K562 (cell line): ENCODE results near the gene CCNY. TPM values are rescaled to one million over a fixed set of nuclear protein-coding genes. Genes with fewer than 3 reads are reported as not detected.

Experiments used
- CHD1 ChIP-seq: fragments of 200-600 bp; sonication (generic); IDR thresholded peaks from one replicate; pipeline ENCODE4 v1.6.1; 2012; ENCODE audit warnings: mild to moderate bottlenecking, moderate library complexity, low read length, inconsistent platforms
- CHD7 ChIP-seq: fragments of 200-600 bp; sonication (generic); IDR thresholded peaks from one replicate; pipeline ENCODE4 v1.6.1; 2012; ENCODE audit warnings: mild to moderate bottlenecking, low read depth, low read length, inconsistent platforms
- CREBBP ChIP-seq: IDR thresholded peaks from one replicate; pipeline ENCODE4 v1.6.1; 2012; ENCODE audit warnings: low read depth, mild to moderate bottlenecking, control low read depth, inconsistent platforms, low read length
- DDX20 ChIP-seq: fragments of 450-650 bp; IDR thresholded peaks from 2 replicates; pipeline ENCODE4 v1.6.1; 2016; ENCODE audit warnings: missing genetic modification characterization, low read depth, mild to moderate bottlenecking, missing compliant biosample characterization, moderate library complexity
- HNRNPH1 ChIP-seq: fragments of 200-400 bp; formaldehyde crosslinking; optimal IDR thresholded peaks from 2 replicates; pipeline ENCODE3; 2017; ENCODE audit warnings: low read depth, mild to moderate bottlenecking, low read length, moderate library complexity
- MAFF ChIP-seq: IDR thresholded peaks from 2 replicates; pipeline ENCODE4 v1.6.1; 2012; ENCODE audit warnings: low read length, improper control_type of control experiment
- ZNF184 ChIP-seq: sonication (generic); formaldehyde crosslinking; IDR thresholded peaks from 2 replicates; pipeline ENCODE4 v1.5.0; 2020; ENCODE audit warnings: missing genetic modification reagents
- ZNF583 ChIP-seq: fragments of 250-450 bp; sonication (Bioruptor Pico); IDR thresholded peaks from 2 replicates; pipeline ENCODE4 v1.4.0; 2020
- polyA plus RNA-seq, 8 experiments: library from polyadenylated mRNA; depleted of rRNA in 4 of 8; stranded (reverse) in 5 of 8; unstranded in 3 of 8; fragments of >200 nt; fragmentation: Nextera tagmentation in 2 of 8; fragmentation: Illumina TruSeq in 1 of 8; extraction: Ambion mirVana in 2 of 8; extraction: Trizol in 1 of 8; gene quantifications; 2 replicates each; pipeline versions ENCODE4 v1.2.1 to v1.2.3, GENCODE V29; 2011 to 2014; ENCODE audit warnings: inconsistent platforms in 1 of 8, missing spikeins in 1 of 8
- total RNA-seq, 7 experiments: library from RNA; depleted of rRNA in 6 of 7; stranded (reverse); fragments of >200 nt in 6 of 7; fragmentation: Illumina TruSeq in 2 of 7; extraction: Trizol in 2 of 7; gene quantifications; 2 replicates each; pipeline versions ENCODE4 v1.2.1 to v1.2.3, GENCODE V29; 2011 to 2021; ENCODE audit warnings: low replicate concordance in 1 of 7

The CCNY gene
- total and polyA plus RNA-seq, 9 of the 15 experiments (the other 6 are each of a cell fraction or from before 2014, with no cell fraction given): 8.4 to 109 (median 38.6) TPM

- TF ChIP-seq CHD7: no peak
- no peak for TF ChIP-seq MAFF
- no peak for TF ChIP-seq DDX20 (tag)
- TF ChIP-seq HNRNPH1: no peak
- no peak for TF ChIP-seq CHD1
- no peak for TF ChIP-seq ZNF184 (CRISPR knock-in tag)
- TF ChIP-seq ZNF583 (CRISPR knock-in tag): no peak
- no peak for TF ChIP-seq CREBBP
Measured at GRCh38 chr10:35413985-35414861, 77.9 kb downstream of the CCNY start (continued).
